HG02642 (cell line): ENCODE data around the gene GPX1.
"Not testable (repeated sequence)": the region's sequence is repeated elsewhere in the genome, so short reads cannot be mapped to it uniquely, and the experiment has no call there.

Experiments used
- ATAC-seq: cut with Tn5 transposase; IDR thresholded peaks from one replicate; pipeline ENCODE4 v1.9.1; 2021; ENCODE audit warnings: mild to moderate bottlenecking; ENCODE audit not compliant: unreplicated experiment, poor library complexity

GPX1 gene

GRCh38 chr3:49359623-49360022 is 1.5 kb upstream of the GPX1 start:
- ATAC-seq = no peak

GRCh38 chr3:49358884-49359225 is 702 bp upstream of the GPX1 start:
- no peak for ATAC-seq

GRCh38 chr3:49357443-49358216 is 523 bp downstream of the GPX1 start:
- ATAC-seq = peak; percentile 30

GRCh38 chr3:49357095-49357442 is 1.1 kb downstream of the GPX1 start:
- peak; percentile 6 for ATAC-seq

- no peak for ATAC-seq
These were observed 5.2 kb downstream of the GPX1 start for GRCh38 chr3:49352890-49353421.

GRCh38 chr3:49352281-49352680 is 5.9 kb downstream of the GPX1 start:
- no peak for ATAC-seq

- no peak for ATAC-seq
These were observed 6.6 kb downstream of the GPX1 start for GRCh38 chr3:49351521-49352011.

- no peak for ATAC-seq
These were observed 8.6 kb downstream of the GPX1 start for GRCh38 chr3:49349348-49350114.

GRCh38 chr3:49348361-49348760 is 9.8 kb downstream of the GPX1 start:
- not testable (repeated sequence) for ATAC-seq

GRCh38 chr3:49346797-49347251 is 11.3 kb downstream of the GPX1 start:
- ATAC-seq = no peak

GRCh38 chr3:49343163-49343562 is 15.0 kb downstream of the GPX1 start:
- no peak for ATAC-seq

GRCh38 chr3:49341996-49342395 is 16.2 kb downstream of the GPX1 start:
- ATAC-seq = no peak

- peak; percentile 87 for ATAC-seq
These were observed 18.0 kb downstream of the GPX1 start, which contains the start of gene USP4 for GRCh38 chr3:49339941-49340800. Gene USP4, minus strand, starts transcription at chr3:49340053. Its CDS starts 29 bp downstream, at chr3:49340024.

GRCh38 chr3:49339581-49339940 is 18.6 kb downstream of the GPX1 start:
- ATAC-seq = peak; percentile 23

- ATAC-seq = no peak
These were observed 24.1 kb downstream of the GPX1 start for GRCh38 chr3:49333916-49334633.

- ATAC-seq = no peak
These were observed 25.1 kb downstream of the GPX1 start for GRCh38 chr3:49333091-49333490.

- no peak for ATAC-seq
These were observed 29.0 kb downstream of the GPX1 start for GRCh38 chr3:49329186-49329585.

- not testable (repeated sequence) for ATAC-seq
These were observed 29.8 kb downstream of the GPX1 start for GRCh38 chr3:49328350-49328749.

GRCh38 chr3:49327485-49327884 is 30.7 kb downstream of the GPX1 start:
- no peak for ATAC-seq

- no peak for ATAC-seq
These were observed 33.4 kb downstream of the GPX1 start for GRCh38 chr3:49324768-49325167.
